GM19397 (cell line): ENCODE data around the gene FPR1.
"Not testable (repeated sequence)": the region's sequence is repeated elsewhere in the genome, so short reads cannot be mapped to it uniquely, and the experiment has no call there.

Experiments
- ATAC-seq: cut with Tn5 transposase; IDR thresholded peaks from one replicate; pipeline ENCODE4 v1.9.1; 2021; ENCODE audit warnings: mild to moderate bottlenecking, moderate library complexity; ENCODE audit not compliant: unreplicated experiment

Gene FPR1

GRCh38 chr19:51779703-51780102, 28.0 kb upstream of the FPR1 start:
- no peak for ATAC-seq

GRCh38 chr19:51779181-51779580, 27.5 kb upstream of the FPR1 start:
- ATAC-seq, result no peak

- no peak for ATAC-seq
Measured at GRCh38 chr19:51777570-51778462, 26.1 kb upstream of the FPR1 start.

GRCh38 chr19:51776561-51776960, 24.9 kb upstream of the FPR1 start:
- not testable (repeated sequence) for ATAC-seq

GRCh38 chr19:51772977-51773376, 21.3 kb upstream of the FPR1 start:
- ATAC-seq, result no peak

GRCh38 chr19:51771376-51772130, 19.9 kb upstream of the FPR1 start:
- no peak for ATAC-seq

GRCh38 chr19:51766461-51766860, 14.8 kb upstream of the FPR1 start:
- ATAC-seq, result no peak

GRCh38 chr19:51765086-51765485, 13.4 kb upstream of the FPR1 start:
- ATAC-seq, result no peak

GRCh38 chr19:51761696-51762095, 10.0 kb upstream of the FPR1 start:
- no peak for ATAC-seq

GRCh38 chr19:51760697-51761356, 9.1 kb upstream of the FPR1 start, which contains the start of gene FPR2:
TSS of gene FPR2 (plus strand) at chr19:51761180. CDS start at chr19:51768659, 7,479 bp downstream.
- no peak for ATAC-seq

GRCh38 chr19:51755571-51755970, 3.9 kb upstream of the FPR1 start:
- ATAC-seq, result no peak

- ATAC-seq, result no peak
Measured at GRCh38 chr19:51754770-51755169, 3.1 kb upstream of the FPR1 start.

- ATAC-seq, result no peak
Measured at GRCh38 chr19:51754109-51754508, 2.4 kb upstream of the FPR1 start.

GRCh38 chr19:51750400-51751094, 1.1 kb downstream of the FPR1 start:
- no peak for ATAC-seq

- ATAC-seq, result no peak
Measured at GRCh38 chr19:51749979-51750378, 1.7 kb downstream of the FPR1 start.

GRCh38 chr19:51746731-51747130, 4.9 kb downstream of the FPR1 start:
- no peak for ATAC-seq

- ATAC-seq, result no peak
Measured at GRCh38 chr19:51743405-51743804, 8.3 kb downstream of the FPR1 start.

GRCh38 chr19:51742789-51743188, 8.9 kb downstream of the FPR1 start:
- ATAC-seq, result no peak

- ATAC-seq, result no peak
Measured at GRCh38 chr19:51740356-51740755, 11.3 kb downstream of the FPR1 start.

- ATAC-seq, result no peak
Measured at GRCh38 chr19:51739466-51740213, 12.0 kb downstream of the FPR1 start.
